Mesenchymal stem cell (in vitro differentiated cells and primary cell): ENCODE measurements around the gene TWF2.

Source experiments
- DNase-seq: peaks from one replicate; pipeline ENCODE4 v3.0.0-alpha.2; 2013
- H2AFZ ChIP-seq: one replicate; pipeline ENCODE4 v1.6.1; 2013; ENCODE audit warnings: low read depth, mild to moderate bottlenecking, control low read depth, inconsistent platforms, low read length, moderate library complexity
- H2AK5ac ChIP-seq: 2 replicates; pipeline ENCODE4 v1.6.1; 2013; ENCODE audit warnings: low read length, moderate library complexity, mild to moderate bottlenecking, inconsistent platforms; ENCODE audit not compliant: severe bottlenecking
- H2BK120ac ChIP-seq: one replicate; pipeline ENCODE4 v1.6.1; 2013; ENCODE audit warnings: low read depth, mild to moderate bottlenecking, inconsistent platforms, low read length, moderate library complexity
- H2BK12ac ChIP-seq, 2 experiments: one replicate each; pipeline ENCODE4 v1.6.1; 2013; ENCODE audit warnings: inconsistent platforms in 2 of 2, low read length in 2 of 2, mild to moderate bottlenecking in 2 of 2, moderate library complexity in 2 of 2, control low read depth in 1 of 2
- H2BK15ac ChIP-seq: one replicate; pipeline ENCODE4 v1.6.1; 2013; ENCODE audit warnings: mild to moderate bottlenecking, low read depth, inconsistent platforms; ENCODE audit not compliant: poor library complexity, severe bottlenecking
- H2BK5ac ChIP-seq: 2 replicates; pipeline ENCODE4 v1.6.1; 2013; ENCODE audit warnings: low read depth, mild to moderate bottlenecking, low read length, control low read depth, inconsistent platforms; ENCODE audit not compliant: poor library complexity, severe bottlenecking
- H3K14ac ChIP-seq, 2 experiments: one replicate each; pipeline ENCODE4 v1.6.1; 2013; ENCODE audit warnings: inconsistent platforms in 2 of 2, low read length in 2 of 2, control low read depth in 1 of 2, mild to moderate bottlenecking in 1 of 2, moderate library complexity in 1 of 2
- H3K18ac ChIP-seq, 2 experiments: one replicate each; pipeline ENCODE4 v1.6.1; 2013; ENCODE audit warnings: inconsistent platforms in 2 of 2, low read length in 2 of 2, control low read depth in 1 of 2, low read depth in 1 of 2, mild to moderate bottlenecking in 1 of 2
- H3K23ac ChIP-seq, 2 experiments: one replicate each; pipeline ENCODE4 v1.6.1; 2013; ENCODE audit warnings: inconsistent platforms in 2 of 2, low read length in 2 of 2, mild to moderate bottlenecking in 2 of 2, moderate library complexity in 2 of 2, control low read depth in 1 of 2
- H3K27ac ChIP-seq: 2 replicates; pipeline ENCODE4 v1.5.1; 2013; ENCODE audit warnings: mild to moderate bottlenecking, moderate library complexity, low read length, control low read depth, inconsistent platforms; ENCODE audit not compliant: poor library complexity, severe bottlenecking
- H3K27me3 ChIP-seq, 2 experiments: 2 replicates each; pipeline versions ENCODE4 v1.6.1 to v1.7.0; 2013; ENCODE audit warnings: low read length in 2 of 2, mild to moderate bottlenecking in 2 of 2, moderate library complexity in 2 of 2, control low read depth in 1 of 2, inconsistent platforms in 1 of 2; ENCODE audit not compliant: control insufficient read depth in 1 of 2, insufficient read depth in 1 of 2
- H3K36me3 ChIP-seq, 2 experiments: 2 replicates each; pipeline versions ENCODE4 v1.6.1 to v1.7.0; 2013; ENCODE audit warnings: low read length in 2 of 2, control low read depth in 1 of 2, inconsistent platforms in 1 of 2, low read depth in 1 of 2, mild to moderate bottlenecking in 1 of 2; ENCODE audit not compliant: insufficient read depth in 2 of 2, control insufficient read depth in 1 of 2
- H3K4ac ChIP-seq, 2 experiments: one replicate each; pipeline ENCODE4 v1.6.1; 2013; ENCODE audit warnings: inconsistent platforms in 2 of 2, low read length in 2 of 2, mild to moderate bottlenecking in 2 of 2, moderate library complexity in 2 of 2, control low read depth in 1 of 2, low read depth in 1 of 2
- H3K4me1 ChIP-seq: 2 replicates; pipeline ENCODE4 v1.6.1; 2013; ENCODE audit warnings: low read depth, low read length, control low read depth; ENCODE audit not compliant: control insufficient read depth, insufficient read depth
- H3K4me2 ChIP-seq: 2 replicates; pipeline ENCODE4 v1.6.1; 2013; ENCODE audit warnings: low read length, mild to moderate bottlenecking, inconsistent platforms; ENCODE audit not compliant: poor library complexity, severe bottlenecking
- H3K4me3 ChIP-seq, 2 experiments: 2 replicates each; pipeline versions ENCODE4 v1.5.1 to v1.7.0; 2013; ENCODE audit warnings: low read length in 2 of 2, mild to moderate bottlenecking in 2 of 2, control low read depth in 1 of 2, low read depth in 1 of 2; ENCODE audit not compliant: insufficient read depth in 1 of 2
- H3K79me1 ChIP-seq: replicated peaks from 2 replicates; pipeline ENCODE4 v1.6.1; 2013; ENCODE audit warnings: mild to moderate bottlenecking, control low read depth, low read length, inconsistent platforms; ENCODE audit not compliant: poor library complexity, severe bottlenecking
- H3K9ac ChIP-seq: 2 replicates; pipeline ENCODE4 v1.7.0; 2013; ENCODE audit warnings: mild to moderate bottlenecking, low read length, moderate library complexity
- H3K9me3 ChIP-seq: 2 replicates; pipeline ENCODE4 v1.7.0; 2013; ENCODE audit warnings: mild to moderate bottlenecking, low read length; ENCODE audit not compliant: control insufficient read depth
- H4K8ac ChIP-seq: one replicate; pipeline ENCODE4 v1.6.1; 2013; ENCODE audit warnings: inconsistent platforms, mild to moderate bottlenecking, low read length, moderate library complexity
- H4K91ac ChIP-seq: one replicate; pipeline ENCODE4 v1.6.1; 2013; ENCODE audit warnings: mild to moderate bottlenecking, low read length, inconsistent platforms
- WGBS: methylation state at CpG from one replicate; pipeline ENCODE4 v1.1.7; 2013; ENCODE audit warnings: mixed read lengths; 5-methylcytosine and 5-hydroxymethylcytosine counted together

The TWF2 gene

GRCh38 chr3:52202384-52203077, 36.4 kb downstream of the TWF2 start:
- H3K27me3 ChIP-seq = no peaks in the 10 kb centered on the region
- DNase-seq = peak; percentile 39
- H3K18ac ChIP-seq = no peak overlapping the region
- no peak overlapping the region for H3K27ac ChIP-seq
- H3K14ac ChIP-seq = no peak overlapping the region
- no peak overlapping the region for H3K9ac ChIP-seq
- no peak overlapping the region for H3K4me3 ChIP-seq
- no peak overlapping the region for H3K4ac ChIP-seq
- no peak overlapping the region for H3K23ac ChIP-seq
- H4K8ac ChIP-seq = no peak overlapping the region
- H2AK5ac ChIP-seq = no peak overlapping the region
- H3K79me1 ChIP-seq = peaks cover 24% of the 10 kb centered on the region
- WGBS = 95% methylated on average over 3 of the region's 4 CpGs
- peaks cover 33 to 79% of the 10 kb centered on the region in 2 experiments for H3K36me3 ChIP-seq
- no peaks in the 10 kb centered on the region for H3K9me3 ChIP-seq
- H2BK5ac ChIP-seq = no peak overlapping the region
- H2AFZ ChIP-seq = no peak overlapping the region
- H3K4me2 ChIP-seq = no peak overlapping the region
- H2BK120ac ChIP-seq = no peak overlapping the region
- no peak overlapping the region for H4K91ac ChIP-seq
- H3K4me1 ChIP-seq = peaks cover 8% of the 10 kb centered on the region
- H2BK12ac ChIP-seq = no peak overlapping the region
- H2BK15ac ChIP-seq = no peak overlapping the region

GRCh38 chr3:52200981-52201679, 37.8 kb downstream of the TWF2 start:
- Histone ChIP-seq H3K36me3 (peaks cover 26 to 68% of the 10 kb centered on the region in 2 experiments), H3K4me1 (peaks cover 13% of the 10 kb centered on the region), H2BK120ac (no peak overlapping the region), H3K9ac (no peak overlapping the region), H2AFZ (no peak overlapping the region), H3K4ac (no peak overlapping the region), H3K18ac (no peak overlapping the region), H2BK15ac (no peak overlapping the region), H3K27me3 (no peaks in the 10 kb centered on the region), H2BK5ac (no peak overlapping the region), H2BK12ac (no peak overlapping the region), H3K79me1 (peaks cover 22% of the 10 kb centered on the region), H3K4me2 (no peak overlapping the region), H3K14ac (no peak overlapping the region), H4K91ac (no peak overlapping the region), H2AK5ac (no peak overlapping the region), H3K4me3 (no peak overlapping the region), H3K27ac (no peak overlapping the region), H3K23ac (no peak overlapping the region), H3K9me3 (no peaks in the 10 kb centered on the region), H4K8ac (no peak overlapping the region)
- peak; percentile 79 for DNase-seq
- 62% methylated on average over 4 of the region's 5 CpGs for WGBS

- Histone ChIP-seq H3K9ac (peak overlapping the region; percentile 93), H2BK12ac (no peak overlapping the region), H3K4me1 (peaks cover 13% of the 10 kb centered on the region), H2BK120ac (no peak overlapping the region), H4K8ac (no peak overlapping the region), H2BK5ac (no peak overlapping the region), H3K4me2 (peak overlapping the region; percentile 98), H3K18ac (peak overlapping the region; percentile 94 to 95), H3K23ac (peak overlapping the region in 1 of 2 experiments; percentile 90), H3K14ac (peak overlapping the region; percentile 59 to 94), H3K79me1 (peaks cover 18% of the 10 kb centered on the region), H3K36me3 (peaks cover 15 to 46% of the 10 kb centered on the region in 2 experiments), H2AFZ (no peak overlapping the region), H3K4me3 (peak overlapping the region; percentile 98), H3K27ac (no peak overlapping the region), H2AK5ac (peak overlapping the region; percentile 58), H3K27me3 (no peaks in the 10 kb centered on the region), H2BK15ac (peak overlapping the region; percentile 12), H3K4ac (peak overlapping the region in 1 of 2 experiments; percentile 87), H4K91ac (no peak overlapping the region), H3K9me3 (no peaks in the 10 kb centered on the region)
- DNase-seq = no peak
- 87% methylated on average over 8 of the region's 14 CpGs for WGBS
Observed at GRCh38 chr3:52198643-52199608, 40.0 kb downstream of the TWF2 start.
